LNCaP clone FGC (cell line): ENCODE data around the gene COX8A.

Experiments used
- DNase-seq: peaks from one replicate; pipeline ENCODE4 v3.0.0-alpha.2; 2011; ENCODE audit warnings: low read depth
- H3K4me3 ChIP-seq: 2 replicates; pipeline ENCODE4 v1.5.1; 2011; ENCODE audit warnings: mild to moderate bottlenecking, low read depth, low read length, control low read depth
- CTCF ChIP-seq: IDR thresholded peaks from 2 replicates; pipeline ENCODE4 v1.5.1; 2012; ENCODE audit warnings: mild to moderate bottlenecking; ENCODE audit not compliant: control insufficient read depth, insufficient read depth; ENCODE audit errors: extremely low read depth

The COX8A gene

GRCh38 chr11:63998558-63999348 lies 24.3 kb downstream of the COX8A start:
- TF ChIP-seq CTCF: no peak
- DNase-seq: no peak
- no peak overlapping the region for H3K4me3 ChIP-seq

GRCh38 chr11:63999349-64000025 lies 25.1 kb downstream of the COX8A start:
- no peak for DNase-seq
- TF ChIP-seq CTCF: no peak
- H3K4me3 ChIP-seq: no peak overlapping the region

GRCh38 chr11:64000026-64000739 lies 25.8 kb downstream of the COX8A start:
- TF ChIP-seq CTCF: no peak
- DNase-seq: no peak

GRCh38 chr11:64000740-64001483 lies 26.5 kb downstream of the COX8A start:
- no peak for DNase-seq
- H3K4me3 ChIP-seq: no peak overlapping the region
- no peak for TF ChIP-seq CTCF

More at GRCh38 chr11:64000026-64000739, 25.8 kb downstream of the COX8A start:
- no peak overlapping the region for H3K4me3 ChIP-seq

GRCh38 chr11:64001484-64002420 lies 27.3 kb downstream of the COX8A start:
- DNase-seq: no peak
- no peak overlapping the region for H3K4me3 ChIP-seq
- no peak for TF ChIP-seq CTCF
